Hematopoietic multipotent progenitor cell treated with erythropoietin and hydrocortisone succinate and interleukin-3 and kit ligand, for 4 days (in vitro differentiated cells): Measurements from ENCODE around the gene ADAMTS15.

Source experiments
- DNase-seq: peaks from one replicate; pipeline ENCODE4 v3.0.0-alpha.2; 2015

Gene ADAMTS15

GRCh38 chr11:130464291-130464812, 15.9 kb downstream of the ADAMTS15 start:
- DNase-seq: no peak

GRCh38 chr11:130465263-130465662, 16.8 kb downstream of the ADAMTS15 start:
- no peak for DNase-seq

GRCh38 chr11:130467116-130467900, 18.9 kb downstream of the ADAMTS15 start:
- DNase-seq: no peak

GRCh38 chr11:130469181-130469580, 20.7 kb downstream of the ADAMTS15 start:
- no peak for DNase-seq

- no peak for DNase-seq
Observed at GRCh38 chr11:130470832-130471706, 22.6 kb downstream of the ADAMTS15 start.

GRCh38 chr11:130471731-130472433, 23.4 kb downstream of the ADAMTS15 start:
- DNase-seq: no peak

GRCh38 chr11:130472434-130472961, 24.1 kb downstream of the ADAMTS15 start:
- DNase-seq: no peak

- DNase-seq: no peak
Observed at GRCh38 chr11:130473056-130473794, 24.8 kb downstream of the ADAMTS15 start.

GRCh38 chr11:130473795-130474377, 25.4 kb downstream of the ADAMTS15 start:
- DNase-seq: no peak

- no peak for DNase-seq
Observed at GRCh38 chr11:130474637-130475400, 26.4 kb downstream of the ADAMTS15 start.

- DNase-seq: no peak
Observed at GRCh38 chr11:130475426-130476053, 27.1 kb downstream of the ADAMTS15 start.

GRCh38 chr11:130476200-130476921, 27.9 kb downstream of the ADAMTS15 start:
- no peak for DNase-seq

- DNase-seq: no peak
Observed at GRCh38 chr11:130476922-130477491, 28.6 kb downstream of the ADAMTS15 start.

GRCh38 chr11:130477586-130478203, 29.2 kb downstream of the ADAMTS15 start:
- no peak for DNase-seq

GRCh38 chr11:130478204-130478701, 29.8 kb downstream of the ADAMTS15 start:
- no peak for DNase-seq

GRCh38 chr11:130478881-130479280, 30.4 kb downstream of the ADAMTS15 start:
- DNase-seq: no peak

- DNase-seq: no peak
Observed at GRCh38 chr11:130480186-130480585, 31.7 kb downstream of the ADAMTS15 start.

- DNase-seq: no peak
Observed at GRCh38 chr11:130480711-130481140, 32.3 kb downstream of the ADAMTS15 start.

- DNase-seq: no peak
Observed at GRCh38 chr11:130483124-130483523, 34.7 kb downstream of the ADAMTS15 start.
